A549 (cell line): ENCODE results near the gene DNAH17.

Experiments used
- TF ChIP-seq, protein P1 (sequence below): fragments of >200 bp; sonication (Bioruptor Twin); formaldehyde crosslinking; IDR thresholded peaks from 3 replicates; pipeline ENCODE4 v1.5.1; 2016
- TF ChIP-seq, protein P2 (sequence below): fragments of 450-650 bp; IDR thresholded peaks from 2 replicates; pipeline ENCODE4 v1.6.1; 2014; ENCODE audit warnings: antibody characterized with exemption

DNA sequence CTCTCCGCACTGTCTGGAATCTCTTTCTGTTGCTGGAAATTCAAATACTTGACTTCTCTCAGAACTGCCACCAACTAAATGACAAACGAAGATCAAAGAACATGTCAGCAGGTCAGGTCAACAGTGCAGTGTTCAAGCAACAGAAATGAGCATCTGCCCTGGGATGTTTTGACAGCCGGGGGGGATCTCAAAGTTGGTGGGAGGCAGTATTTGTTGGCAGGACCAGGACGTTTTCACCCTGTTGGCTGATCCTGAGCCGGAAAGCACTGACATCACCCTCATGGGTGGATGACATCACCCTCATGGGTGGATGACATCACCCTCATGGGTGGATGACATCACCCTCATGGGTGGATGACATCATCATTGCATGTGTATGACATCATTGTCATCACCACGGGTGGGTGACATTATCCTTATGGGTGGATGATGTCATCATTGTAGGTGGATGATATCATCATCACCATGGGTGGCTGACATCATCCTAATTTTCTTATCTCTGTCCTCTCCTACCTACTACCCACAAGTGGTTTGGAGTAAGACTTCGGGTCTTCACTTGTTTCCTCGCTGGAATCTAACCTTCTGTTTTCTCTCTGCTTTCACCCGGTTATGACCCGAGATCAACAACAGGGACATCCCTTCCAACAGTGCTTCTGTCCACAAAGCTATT lies 18.9 kb downstream of the DNAH17 start:
- TF ChIP-seq, protein P1, sequence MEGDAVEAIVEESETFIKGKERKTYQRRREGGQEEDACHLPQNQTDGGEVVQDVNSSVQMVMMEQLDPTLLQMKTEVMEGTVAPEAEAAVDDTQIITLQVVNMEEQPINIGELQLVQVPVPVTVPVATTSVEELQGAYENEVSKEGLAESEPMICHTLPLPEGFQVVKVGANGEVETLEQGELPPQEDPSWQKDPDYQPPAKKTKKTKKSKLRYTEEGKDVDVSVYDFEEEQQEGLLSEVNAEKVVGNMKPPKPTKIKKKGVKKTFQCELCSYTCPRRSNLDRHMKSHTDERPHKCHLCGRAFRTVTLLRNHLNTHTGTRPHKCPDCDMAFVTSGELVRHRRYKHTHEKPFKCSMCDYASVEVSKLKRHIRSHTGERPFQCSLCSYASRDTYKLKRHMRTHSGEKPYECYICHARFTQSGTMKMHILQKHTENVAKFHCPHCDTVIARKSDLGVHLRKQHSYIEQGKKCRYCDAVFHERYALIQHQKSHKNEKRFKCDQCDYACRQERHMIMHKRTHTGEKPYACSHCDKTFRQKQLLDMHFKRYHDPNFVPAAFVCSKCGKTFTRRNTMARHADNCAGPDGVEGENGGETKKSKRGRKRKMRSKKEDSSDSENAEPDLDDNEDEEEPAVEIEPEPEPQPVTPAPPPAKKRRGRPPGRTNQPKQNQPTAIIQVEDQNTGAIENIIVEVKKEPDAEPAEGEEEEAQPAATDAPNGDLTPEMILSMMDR: no peak
- TF ChIP-seq, protein P2, sequence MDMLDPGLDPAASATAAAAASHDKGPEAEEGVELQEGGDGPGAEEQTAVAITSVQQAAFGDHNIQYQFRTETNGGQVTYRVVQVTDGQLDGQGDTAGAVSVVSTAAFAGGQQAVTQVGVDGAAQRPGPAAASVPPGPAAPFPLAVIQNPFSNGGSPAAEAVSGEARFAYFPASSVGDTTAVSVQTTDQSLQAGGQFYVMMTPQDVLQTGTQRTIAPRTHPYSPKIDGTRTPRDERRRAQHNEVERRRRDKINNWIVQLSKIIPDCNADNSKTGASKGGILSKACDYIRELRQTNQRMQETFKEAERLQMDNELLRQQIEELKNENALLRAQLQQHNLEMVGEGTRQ: no peak
